AG04450 (cell line): ENCODE data around the gene MPPED2. TPM values are rescaled to one million over a fixed set of nuclear protein-coding genes. Genes with fewer than 3 reads are reported as not detected.
"Not testable (repeated sequence)": the region's sequence is repeated elsewhere in the genome, so short reads cannot be mapped to it uniquely, and the experiment has no call there.

Experiments
- CTCF ChIA-PET: fragments of 300-600, 350-600 bp; formaldehyde crosslinking; extraction: SDS; loops from one replicate; lab custom pipeline; 2022; ENCODE audit warnings: antibody characterized with exemption, inconsistent platforms; lab: Charles Lee
- POLR2A ChIA-PET: fragments of 350-600 bp; formaldehyde crosslinking; extraction: SDS; loops from one replicate; lab custom pipeline; 2021; ENCODE audit warnings: antibody characterized with exemption, inconsistent platforms; lab: Yijun Ruan, JAX
- DNase-seq: peaks from one replicate; pipeline ENCODE4 v3.0.0-alpha.2; 2011; ENCODE audit warnings: low read depth, low spot score
- H3K27ac ChIP-seq: one replicate; pipeline ENCODE4 v1.5.1; 2012; ENCODE audit warnings: low read depth, low read length, control low read depth
- H3K27me3 ChIP-seq: one replicate; pipeline ENCODE4 v1.6.0; 2012; ENCODE audit warnings: low read length; ENCODE audit not compliant: control insufficient read depth, insufficient read depth
- H3K4me3 ChIP-seq: 2 replicates; pipeline ENCODE4 v1.5.1; 2011; ENCODE audit warnings: mild to moderate bottlenecking, low read depth, low read length, control low read depth
- H3K9me3 ChIP-seq: 2 replicates; pipeline ENCODE4 v1.5.1; 2012; ENCODE audit warnings: low read length; ENCODE audit not compliant: control insufficient read depth, insufficient read depth
- CTCF ChIP-seq: IDR thresholded peaks from 2 replicates; pipeline ENCODE4 v1.5.1; 2011; ENCODE audit warnings: low read depth, low read length, control low read depth, inconsistent platforms
- polyA plus RNA-seq: library from polyadenylated mRNA; depleted of rRNA; stranded (reverse); fragments of >200 nt; gene quantifications from 2 replicates; pipeline ENCODE4 v1.2.3, GENCODE V29; 2011

Gene MPPED2
- polyA plus RNA-seq, 1 experiment = not detected

DNA sequence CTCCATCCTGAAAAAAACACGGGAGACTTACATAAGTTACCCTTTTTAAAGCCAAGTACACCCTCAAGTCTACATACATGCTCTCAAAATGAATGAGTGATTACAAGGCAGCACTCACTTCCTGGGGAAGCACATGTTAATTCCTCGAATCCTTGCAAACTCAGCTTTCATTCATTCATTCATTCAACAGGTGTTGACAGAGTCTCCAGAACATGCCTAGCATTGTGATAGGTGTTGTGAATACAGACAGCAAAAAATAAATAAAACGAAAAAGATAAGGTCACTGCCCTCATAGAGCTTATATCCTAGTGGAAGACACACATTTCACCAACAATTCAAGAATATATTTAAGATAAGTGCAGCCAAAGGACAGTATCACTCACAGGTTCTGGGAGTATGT is 19.7 kb downstream of the MPPED2 start:
- CTCF ChIA-PET = no interaction called here
- TF ChIP-seq CTCF = no peak
- Histone ChIP-seq H3K27me3 (no peaks in the 10 kb centered on the region), H3K27ac (no peak overlapping the region), H3K9me3 (no peaks in the 10 kb centered on the region), H3K4me3 (no peak overlapping the region)
- DNase-seq = no peak
- POLR2A ChIA-PET = no interaction called here

DNA sequence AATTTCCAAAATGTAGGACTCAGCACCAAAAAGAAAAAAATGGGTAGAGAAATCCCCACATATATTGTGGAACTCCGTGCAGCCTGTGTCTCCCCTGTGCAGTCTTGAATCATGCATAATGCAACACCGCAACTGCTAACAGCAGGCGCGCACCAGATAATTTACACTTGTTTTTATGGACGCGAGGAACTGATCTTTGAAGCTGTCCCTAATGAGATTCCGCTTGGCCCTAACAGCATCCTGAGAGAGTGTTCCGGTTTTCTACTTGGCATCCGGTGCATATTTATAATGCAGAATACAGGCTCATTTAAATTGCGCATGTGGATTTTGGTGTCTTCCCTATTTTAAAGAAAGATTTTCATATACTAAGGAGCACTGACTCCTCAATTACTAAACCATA is 21.1 kb downstream of the MPPED2 start:
- no peak overlapping the region for H3K4me3 ChIP-seq
- CTCF ChIA-PET = interaction anchor here (0.6 kb wide), 1 partner anchor 21 kb away, joined by 4 read pairs; no protein-coding TSS in a partner anchor
- H3K27me3 ChIP-seq = no peaks in the 10 kb centered on the region
- H3K9me3 ChIP-seq = no peaks in the 10 kb centered on the region
- no peak for DNase-seq
- POLR2A ChIA-PET = no interaction called here
- TF ChIP-seq CTCF = no peak
- no peak overlapping the region for H3K27ac ChIP-seq

- no peak overlapping the region for H3K27ac ChIP-seq
- no peak for TF ChIP-seq CTCF
- CTCF ChIA-PET = no interaction called here
- no peak overlapping the region for H3K4me3 ChIP-seq
- no peaks in the 10 kb centered on the region for H3K9me3 ChIP-seq
- no peaks in the 10 kb centered on the region for H3K27me3 ChIP-seq
- POLR2A ChIA-PET = no interaction called here
- no peak for DNase-seq
Measured at GRCh38 chr11:30561691-30562415, 24.3 kb downstream of the MPPED2 start.

GRCh38 chr11:30560206-30561106 is 25.7 kb downstream of the MPPED2 start:
- no peaks in the 10 kb centered on the region for H3K9me3 ChIP-seq
- no peak overlapping the region for H3K27ac ChIP-seq
- H3K27me3 ChIP-seq = no peaks in the 10 kb centered on the region
- no peak for TF ChIP-seq CTCF
- CTCF ChIA-PET = no interaction called here
- H3K4me3 ChIP-seq = no peak overlapping the region
- no peak for DNase-seq
- POLR2A ChIA-PET = no interaction called here

DNA sequence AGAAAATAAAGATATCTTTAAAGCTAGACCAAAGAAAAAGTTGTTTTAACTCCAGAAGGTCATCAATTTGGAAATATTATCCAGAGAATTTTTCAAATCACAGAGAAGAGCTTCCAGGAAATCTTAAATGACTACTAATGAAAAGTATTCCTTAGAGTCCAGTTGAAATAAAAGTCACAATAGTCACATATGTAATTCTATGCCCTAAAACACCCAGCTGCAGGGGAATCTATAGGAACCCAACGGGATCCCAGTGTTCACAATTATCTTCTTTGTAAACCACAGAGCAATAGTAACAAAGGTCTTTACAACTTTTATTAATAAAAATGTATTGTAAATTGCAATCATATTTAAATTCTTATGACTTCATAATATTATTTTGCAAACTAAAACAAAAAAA is 27.1 kb downstream of the MPPED2 start:
- POLR2A ChIA-PET = no interaction called here
- no peak for DNase-seq
- no peak for TF ChIP-seq CTCF
- Histone ChIP-seq H3K27me3 (no peaks in the 10 kb centered on the region), H3K4me3 (no peak overlapping the region), H3K27ac (no peak overlapping the region), H3K9me3 (no peaks in the 10 kb centered on the region)
- CTCF ChIA-PET = no interaction called here

DNA sequence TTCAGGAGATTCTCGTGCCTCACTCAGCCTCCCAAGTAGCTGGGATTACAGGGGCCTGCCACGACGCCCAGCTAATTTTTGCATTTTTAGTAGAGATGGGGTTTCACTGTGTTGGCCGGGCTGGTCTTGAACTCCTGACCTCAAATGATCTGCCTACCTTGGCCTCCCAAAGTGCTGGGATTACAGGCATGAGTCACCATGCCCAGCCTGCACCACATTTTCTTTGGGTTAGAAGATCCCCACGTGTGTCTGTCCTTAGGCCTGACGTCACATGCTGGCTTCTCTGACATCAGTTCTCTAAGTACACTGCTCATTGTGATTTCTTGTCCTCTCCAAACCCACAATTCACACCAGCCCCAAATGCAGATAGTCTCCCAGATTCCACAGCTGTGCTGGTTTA is 31.6 kb downstream of the MPPED2 start:
- CTCF ChIA-PET, H3K4me3 ChIP-seq, H3K27me3 ChIP-seq, H3K9me3 ChIP-seq, DNase-seq, H3K27ac ChIP-seq, POLR2A ChIA-PET: not testable (repeated sequence)
